ENCODE measurements around the gene SLC44A4.

The SLC44A4 gene

DNA sequence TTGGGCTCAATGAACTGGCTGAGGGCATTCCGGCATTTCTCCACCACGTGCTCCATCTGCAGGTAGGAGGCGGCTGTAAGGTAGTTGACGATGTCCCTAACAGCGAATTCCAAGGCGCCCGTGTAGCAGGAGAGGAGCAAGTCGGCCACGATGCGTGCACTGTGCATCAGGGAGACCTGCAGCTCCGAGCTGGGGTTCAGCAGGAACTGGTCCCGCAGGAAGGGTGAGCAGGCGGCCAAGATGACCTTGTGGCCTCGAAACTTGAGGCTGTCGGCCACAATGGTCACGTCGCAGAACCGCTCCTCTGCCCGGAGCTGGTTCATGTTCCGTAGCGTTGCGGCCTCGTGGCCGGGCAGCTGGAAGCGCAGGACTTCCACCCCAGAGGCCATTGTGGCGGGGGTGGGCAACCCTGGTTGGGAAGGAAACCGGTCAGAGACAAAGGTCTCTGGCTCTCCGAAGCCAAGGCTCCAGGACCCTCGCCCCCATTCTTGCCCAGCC, 22.2 kb upstream of the SLC44A4 start:
- FAIRE-seq, result no peak

DNA sequence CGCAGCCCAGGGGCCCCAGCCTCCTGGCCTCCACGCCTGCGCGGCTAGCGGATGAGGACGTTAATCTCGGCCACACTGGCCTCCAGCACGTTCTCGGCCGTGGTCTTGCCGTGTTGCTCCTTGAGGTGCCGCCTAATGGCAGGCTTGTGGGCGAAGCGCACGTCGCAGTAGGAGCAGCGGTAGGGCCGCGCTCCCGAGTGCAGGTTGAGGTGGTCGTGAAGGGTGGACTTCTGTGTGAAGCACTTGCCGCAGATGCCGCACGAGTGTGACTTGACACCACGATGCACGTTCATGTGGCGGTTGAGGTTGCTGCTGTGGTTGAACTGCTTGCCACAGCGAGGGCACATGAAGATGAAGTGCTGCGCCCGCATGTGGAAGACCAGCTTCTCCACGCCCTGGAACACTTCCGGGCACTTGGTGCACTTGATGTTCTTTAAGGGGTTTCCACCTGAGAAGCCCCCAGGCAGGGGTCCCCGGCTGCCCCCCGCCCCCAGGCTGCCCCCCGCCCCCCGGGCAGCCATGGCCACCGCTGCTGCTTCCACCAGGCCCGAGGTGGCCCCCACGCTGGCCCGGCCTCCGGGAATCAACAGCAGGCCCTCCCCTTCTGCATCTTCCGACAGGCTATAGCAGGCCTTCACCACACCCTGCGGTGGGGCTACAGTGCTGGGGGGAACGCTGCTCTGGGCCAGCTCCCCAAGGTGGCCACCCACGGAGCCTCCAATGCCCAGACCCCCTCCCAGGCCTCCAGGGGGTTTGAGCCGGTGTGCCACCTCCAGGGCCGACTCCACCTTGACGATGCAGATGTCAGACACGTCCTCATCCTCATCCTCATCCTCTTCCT, 21.3 kb upstream of the SLC44A4 start:
- FAIRE-seq, result no peak

DNA sequence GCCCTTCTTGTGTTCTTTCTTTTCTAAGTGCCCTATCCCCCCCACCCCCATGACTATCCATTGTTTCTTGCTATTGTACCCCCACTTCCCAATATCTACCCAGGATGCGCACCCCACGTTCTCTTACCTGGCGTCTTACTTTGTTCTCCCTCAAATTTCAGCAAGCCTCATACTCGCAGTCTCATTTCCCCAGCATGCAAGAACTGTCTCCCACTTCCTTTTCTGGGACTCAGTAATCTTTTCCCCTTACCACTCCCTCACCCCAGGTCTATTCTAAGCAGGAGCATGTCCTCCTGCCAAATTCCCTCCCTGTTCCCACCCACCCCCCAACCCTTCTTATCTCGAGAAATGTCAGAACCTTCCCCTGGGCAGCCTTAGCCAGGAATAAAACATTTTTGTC, 20.4 kb upstream of the SLC44A4 start:
- no peak for FAIRE-seq

DNA sequence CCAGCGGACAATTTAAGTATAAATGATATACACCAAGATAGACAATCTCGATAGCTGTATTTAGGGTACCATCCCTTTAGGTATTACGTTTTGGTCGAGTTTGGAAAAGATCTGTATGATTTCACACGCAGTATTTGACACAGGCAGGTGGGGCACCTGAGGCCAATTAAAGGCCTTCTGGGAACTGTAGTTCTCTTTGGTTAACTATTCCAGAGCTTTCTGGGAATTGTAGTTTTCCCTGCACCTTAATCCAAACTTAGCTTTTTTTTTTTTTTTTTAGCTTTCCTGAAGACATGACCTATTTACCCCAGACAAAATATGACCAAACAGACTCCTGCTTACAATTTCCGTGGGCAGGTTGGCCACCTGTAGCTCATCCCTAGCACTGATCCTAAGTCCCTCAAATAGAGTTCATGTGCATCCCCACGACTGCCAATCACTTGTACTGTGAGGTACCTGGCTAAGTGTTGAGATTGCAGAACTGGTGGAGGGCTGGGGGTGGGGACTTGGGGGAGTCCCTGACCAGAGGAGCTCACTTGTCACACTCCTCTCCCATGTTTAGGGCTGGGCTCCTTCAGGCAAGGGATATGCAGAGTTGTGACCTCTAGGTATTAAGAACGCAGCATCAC, 19.7 kb upstream of the SLC44A4 start:
- no peak for FAIRE-seq

DNA sequence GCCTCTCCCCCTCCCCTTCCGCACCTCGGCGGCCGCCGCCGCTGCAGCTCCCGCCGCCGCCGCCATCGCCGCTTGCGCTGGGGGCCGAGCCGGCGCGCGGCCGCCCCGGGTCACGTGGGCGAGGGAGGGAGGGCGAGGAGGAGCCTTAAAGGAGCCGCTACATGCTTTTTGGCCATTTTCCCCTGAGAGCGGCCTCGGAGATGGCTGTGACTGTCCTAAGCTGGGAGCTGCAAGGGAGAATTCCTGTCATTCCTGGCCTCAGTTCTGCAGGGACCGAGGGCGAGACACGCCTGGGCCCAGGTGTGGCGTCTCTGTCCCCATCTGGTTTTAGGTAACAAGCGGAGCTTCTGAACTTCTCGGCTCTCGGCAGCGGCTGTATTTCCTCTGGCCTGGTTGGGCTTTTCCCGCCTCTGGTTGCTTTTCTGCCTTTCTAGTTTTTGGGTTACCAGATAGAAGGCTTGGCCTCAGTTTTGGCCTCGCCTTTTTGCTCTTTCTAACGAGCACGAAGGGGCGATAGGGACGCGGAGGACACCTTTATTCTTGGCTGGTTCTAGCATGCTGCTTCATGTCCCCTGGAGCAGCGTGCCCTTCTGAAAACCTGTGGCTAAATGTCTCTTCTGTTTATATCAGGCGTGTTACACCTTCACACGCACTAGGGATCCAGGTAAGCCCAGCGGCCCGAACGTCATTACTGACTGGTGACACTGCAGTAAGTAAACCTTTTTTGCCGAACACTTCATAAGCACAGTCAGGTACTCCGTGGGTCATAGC, 19.0 kb upstream of the SLC44A4 start, which contains the start of gene EHMT2:
EHMT2 (minus strand) TSS at position 87 of the 771 bp plus-strand sequence; CDS start at position 66, 21 bp downstream.
- FAIRE-seq, result no peak

- no peak for FAIRE-seq
These were observed 18.2 kb upstream of the SLC44A4 start for GRCh38 chr6:31896856-31897611.

- FAIRE-seq, result no peak
These were observed 17.7 kb upstream of the SLC44A4 start for GRCh38 chr6:31896493-31896855.

- no peak for FAIRE-seq
These were observed 14.0 kb upstream of the SLC44A4 start for GRCh38 chr6:31892821-31893220.

- no peak for FAIRE-seq
These were observed 10.7 kb upstream of the SLC44A4 start for GRCh38 chr6:31889331-31889972.

GRCh38 chr6:31888276-31889258, 9.8 kb upstream of the SLC44A4 start:
- no peak for FAIRE-seq

DNA sequence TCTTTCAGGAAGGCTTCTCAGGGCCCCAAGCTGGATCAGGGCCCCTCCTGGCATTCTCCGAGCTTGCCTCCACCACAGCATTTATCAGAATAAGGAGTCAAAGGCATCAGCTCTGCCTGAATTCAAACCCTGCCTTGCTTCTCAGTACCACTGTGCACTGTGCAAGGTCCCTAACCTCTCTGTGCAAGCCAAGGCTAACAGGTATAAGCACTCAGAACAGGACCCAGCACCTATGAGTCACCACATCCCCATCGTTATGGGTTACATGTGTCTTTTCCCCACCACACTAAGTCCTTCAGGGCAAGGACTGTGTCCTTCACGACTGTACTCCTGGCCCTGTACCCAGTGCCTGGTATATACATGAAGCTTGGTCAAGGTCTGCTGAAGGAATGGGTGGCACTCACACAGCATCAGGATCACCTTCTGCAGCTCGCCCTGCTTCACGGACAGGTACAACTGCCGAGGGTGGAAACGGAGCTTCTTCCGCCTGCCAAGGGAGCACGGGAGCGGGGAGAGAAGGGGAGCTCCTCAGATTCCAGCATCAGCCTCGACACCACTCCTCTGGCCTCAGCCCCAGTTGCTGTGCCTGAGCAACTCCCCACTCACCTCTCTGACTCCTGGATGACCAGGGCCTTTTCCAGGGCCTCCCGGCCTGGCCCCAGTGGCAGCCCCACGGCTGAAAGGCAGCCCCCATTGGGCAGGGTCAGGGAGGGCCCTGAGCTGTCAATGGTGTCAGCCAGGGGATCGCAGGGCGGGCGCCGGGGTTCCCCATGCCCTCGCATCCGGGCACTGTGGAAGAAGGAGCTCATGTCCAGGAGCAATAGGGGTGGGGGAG, 8.6 kb upstream of the SLC44A4 start:
- no peak for FAIRE-seq

DNA sequence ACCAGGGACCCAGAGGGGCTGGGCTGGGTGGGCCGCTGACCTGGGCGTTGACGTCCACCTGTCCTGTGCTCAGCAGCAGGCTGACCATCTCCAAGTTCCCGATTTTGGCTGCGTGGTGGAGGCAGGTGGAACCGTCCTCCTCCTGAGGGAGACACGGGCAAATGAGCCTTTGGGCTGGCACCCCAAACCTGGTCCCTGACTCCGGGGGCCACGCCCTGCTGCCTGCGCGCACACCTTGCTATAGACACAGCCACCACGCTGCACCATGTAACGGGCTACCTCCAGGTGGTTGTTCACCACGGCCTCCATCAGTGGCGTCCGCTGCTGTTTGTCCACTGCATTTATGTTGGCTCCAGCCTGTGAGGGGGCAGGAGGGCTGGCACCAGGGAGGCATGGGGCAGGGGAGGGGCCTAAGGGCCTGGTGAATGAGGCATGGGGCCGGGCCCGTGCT, 7.8 kb upstream of the SLC44A4 start:
- no peak for FAIRE-seq

DNA sequence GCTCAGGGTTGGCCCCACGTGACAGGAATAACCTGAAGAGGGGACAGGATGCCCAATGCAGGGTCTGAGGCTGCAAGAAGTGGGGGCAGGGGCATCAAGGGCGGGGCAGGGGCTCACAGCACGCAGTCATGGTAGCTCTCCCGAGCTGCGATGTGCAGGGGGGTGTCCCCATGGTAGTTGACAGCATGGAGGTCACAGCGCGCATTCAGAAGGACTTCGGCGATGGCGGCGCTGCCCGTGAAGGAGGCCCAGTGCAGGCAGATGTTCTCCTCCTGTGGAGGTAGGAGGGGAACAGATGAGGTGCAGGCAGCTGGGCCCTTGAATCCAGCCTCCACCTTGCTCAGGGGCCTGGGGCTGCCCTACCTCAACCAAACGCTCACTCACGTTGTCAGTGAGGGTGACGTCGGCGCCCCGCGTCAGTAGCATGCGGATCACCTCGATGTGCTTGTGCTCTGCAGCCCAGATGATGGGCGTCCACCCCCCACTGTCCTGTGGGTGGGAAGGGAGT, 5.8 kb upstream of the SLC44A4 start:
- no peak for FAIRE-seq

- no peak for FAIRE-seq
These were observed 4.9 kb upstream of the SLC44A4 start for GRCh38 chr6:31883676-31884075.

GRCh38 chr6:31882344-31882743, 3.5 kb upstream of the SLC44A4 start:
- FAIRE-seq, result no peak

- no peak for FAIRE-seq
These were observed 2.5 kb upstream of the SLC44A4 start for GRCh38 chr6:31881136-31881859.

DNA sequence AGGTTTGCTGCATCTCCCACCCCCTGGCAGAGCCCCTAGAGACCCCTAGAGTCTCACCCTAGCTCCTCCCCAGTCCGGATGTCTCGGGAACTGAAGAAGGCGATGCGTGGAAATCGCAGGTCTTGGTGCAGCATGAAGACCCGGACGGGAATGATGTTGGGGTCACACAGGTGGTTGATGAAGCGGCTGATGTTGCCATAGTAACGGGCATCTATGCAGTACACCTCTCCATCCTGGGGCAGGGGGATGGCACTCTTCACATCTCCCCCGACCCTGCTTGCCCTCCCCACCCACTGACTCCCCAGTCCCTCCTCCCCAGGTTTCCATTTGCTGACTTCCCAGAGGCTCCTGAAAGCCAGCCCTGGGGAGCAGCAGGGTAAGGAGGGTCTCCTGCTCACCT, 1.8 kb upstream of the SLC44A4 start:
- no peak for FAIRE-seq

DNA sequence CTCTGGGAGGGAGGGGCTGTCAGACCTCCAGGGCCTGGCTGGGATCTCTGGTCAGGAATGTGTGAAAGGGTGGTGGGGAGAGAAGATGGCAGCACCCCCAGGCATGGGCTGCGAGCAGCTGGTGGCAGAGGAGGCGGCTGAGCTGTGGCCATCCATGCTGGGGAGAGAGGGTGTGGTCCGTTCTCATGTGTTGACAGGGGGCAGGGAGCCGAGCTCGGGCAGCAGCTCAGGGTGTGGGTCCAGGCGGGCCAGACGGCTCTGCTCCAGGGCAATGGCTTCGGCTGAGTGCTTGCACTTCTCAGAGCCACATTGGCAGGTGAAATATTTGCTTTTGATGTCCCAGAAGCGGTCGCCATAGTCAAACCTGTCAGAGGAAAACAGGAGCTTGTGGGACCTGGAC, 1.1 kb upstream of the SLC44A4 start:
- FAIRE-seq, result no peak

DNA sequence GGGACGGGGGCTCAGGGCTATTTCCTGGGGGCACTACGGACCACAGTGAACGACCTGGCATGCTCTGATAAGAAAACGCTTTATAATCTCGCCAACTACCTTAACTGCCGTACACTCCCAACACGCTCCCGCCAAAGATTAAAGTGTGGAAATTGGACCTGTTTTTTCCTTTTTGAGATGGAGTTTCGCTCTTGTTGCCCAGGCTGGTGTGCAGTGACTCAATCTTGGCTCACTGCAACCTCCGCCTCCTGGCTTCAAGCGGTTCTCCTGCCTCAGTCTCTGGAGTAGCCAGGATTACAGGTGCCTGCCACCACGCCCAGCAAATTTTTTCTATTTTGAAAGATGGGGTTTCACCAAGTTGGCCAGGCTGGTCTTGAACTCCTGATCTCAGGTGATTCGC, 346 bp upstream of the SLC44A4 start:
- FAIRE-seq, result no peak

Data from A204.1 (cell line).